NCI-H187 treated with DMSO at 0.1 percent for 48 hours (cell line): ENCODE measurements around the gene SLC41A3.

Experiments
- DNase-seq: peaks from one replicate; lab custom pipeline; 2025; lab: John Stamatoyannopoulos, UW

The SLC41A3 gene

GRCh38 chr3:126026277-126026751, 57.6 kb downstream of the SLC41A3 start:
- DNase-seq, result no peak

- no peak for DNase-seq
These were observed 58.1 kb downstream of the SLC41A3 start for GRCh38 chr3:126025862-126026261.

GRCh38 chr3:126025116-126025729, 58.7 kb downstream of the SLC41A3 start:
- no peak for DNase-seq

GRCh38 chr3:126024049-126024854, 59.7 kb downstream of the SLC41A3 start:
- DNase-seq, result no peak

- no peak for DNase-seq
These were observed 60.5 kb downstream of the SLC41A3 start for GRCh38 chr3:126023390-126023789.

- no peak for DNase-seq
These were observed 61.1 kb downstream of the SLC41A3 start for GRCh38 chr3:126022741-126023359.

- DNase-seq, result no peak
These were observed 62.2 kb downstream of the SLC41A3 start for GRCh38 chr3:126021702-126022101.

GRCh38 chr3:126021224-126021623, 62.7 kb downstream of the SLC41A3 start:
- no peak for DNase-seq

- DNase-seq, result no peak
These were observed 64.2 kb downstream of the SLC41A3 start for GRCh38 chr3:126019683-126020082.

GRCh38 chr3:126018995-126019394, 64.9 kb downstream of the SLC41A3 start:
- DNase-seq, result no peak

- DNase-seq, result no peak
These were observed 65.4 kb downstream of the SLC41A3 start for GRCh38 chr3:126018545-126018944.

GRCh38 chr3:126017362-126017761, 66.6 kb downstream of the SLC41A3 start:
- DNase-seq, result no peak

GRCh38 chr3:126016616-126017015, 67.3 kb downstream of the SLC41A3 start:
- no peak for DNase-seq

- no peak for DNase-seq
These were observed 68.8 kb downstream of the SLC41A3 start for GRCh38 chr3:126015075-126015474.

- no peak for DNase-seq
These were observed 69.7 kb downstream of the SLC41A3 start for GRCh38 chr3:126014252-126014651.

- DNase-seq, result no peak
These were observed 70.2 kb downstream of the SLC41A3 start for GRCh38 chr3:126013751-126014156.

GRCh38 chr3:126009181-126009580, 74.7 kb downstream of the SLC41A3 start:
- no peak for DNase-seq

- no peak for DNase-seq
These were observed 75.7 kb downstream of the SLC41A3 start for GRCh38 chr3:126008219-126008618.

- DNase-seq, result no peak
These were observed 78.0 kb downstream of the SLC41A3 start for GRCh38 chr3:126005951-126006350.

GRCh38 chr3:126004692-126005091, 79.2 kb downstream of the SLC41A3 start:
- no peak for DNase-seq

- DNase-seq, result no peak
These were observed 79.7 kb downstream of the SLC41A3 start for GRCh38 chr3:126004217-126004616.

- no peak for DNase-seq
These were observed 80.3 kb downstream of the SLC41A3 start for GRCh38 chr3:126003447-126004190.
